ENCODE measurements around the gene RABEP2.
"Not testable (repeated sequence)": the region's sequence is repeated elsewhere in the genome, so short reads cannot be mapped to it uniquely, and the experiment has no call there.

Gene RABEP2

GRCh38 chr16:28901862-28902261 lies 23.2 kb downstream of the RABEP2 start:
- DNase-seq, result no peak

GRCh38 chr16:28900601-28901000 lies 24.4 kb downstream of the RABEP2 start:
- no peak for DNase-seq

GRCh38 chr16:28899882-28900590 lies 25.0 kb downstream of the RABEP2 start:
- no peak for DNase-seq

- DNase-seq, result no peak
Observed at GRCh38 chr16:28898942-28899341, 26.1 kb downstream of the RABEP2 start.

GRCh38 chr16:28898266-28898665 lies 26.8 kb downstream of the RABEP2 start:
- DNase-seq, result no peak

GRCh38 chr16:28897826-28898225 lies 27.2 kb downstream of the RABEP2 start:
- no peak for DNase-seq

- no peak for DNase-seq
Observed at GRCh38 chr16:28895609-28896008, 29.4 kb downstream of the RABEP2 start.

GRCh38 chr16:28893291-28893690 lies 31.7 kb downstream of the RABEP2 start:
- no peak for DNase-seq

- no peak for DNase-seq
Observed at GRCh38 chr16:28891964-28892890, 32.8 kb downstream of the RABEP2 start.

- DNase-seq, result not testable (repeated sequence)
Observed at GRCh38 chr16:28890355-28890754, 34.7 kb downstream of the RABEP2 start.

- no peak for DNase-seq
Observed at GRCh38 chr16:28886945-28887344, 38.1 kb downstream of the RABEP2 start.

- DNase-seq, result no peak
Observed at GRCh38 chr16:28884045-28884444, 41.0 kb downstream of the RABEP2 start.

GRCh38 chr16:28883221-28883996 lies 41.6 kb downstream of the RABEP2 start:
- DNase-seq, result no peak

GRCh38 chr16:28882551-28883160 lies 42.4 kb downstream of the RABEP2 start:
- DNase-seq, result no peak

GRCh38 chr16:28881565-28881964 lies 43.5 kb downstream of the RABEP2 start:
- DNase-seq, result not testable (repeated sequence)

GRCh38 chr16:28880955-28881354 lies 44.1 kb downstream of the RABEP2 start:
- DNase-seq, result no peak

GRCh38 chr16:28880589-28880915 lies 44.5 kb downstream of the RABEP2 start:
- DNase-seq, result no peak

- DNase-seq, result peak; percentile 93
Observed at GRCh38 chr16:28879841-28880588, 45.0 kb downstream of the RABEP2 start.

GRCh38 chr16:28879261-28879840 lies 45.7 kb downstream of the RABEP2 start:
- no peak for DNase-seq

- DNase-seq, result no peak
Observed at GRCh38 chr16:28878083-28878926, 46.7 kb downstream of the RABEP2 start, which contains the start of gene ATP2A1. ATP2A1 (plus strand) TSS chr16:28878488; CDS start chr16:28878672, 184 bp downstream.

- DNase-seq, result no peak
Observed at GRCh38 chr16:28877655-28878000, 47.4 kb downstream of the RABEP2 start.
